GM23338 (cell line): Measurements from ENCODE around the gene KCNK10. TPM values are rescaled to one million over a fixed set of nuclear protein-coding genes. Genes with fewer than 3 reads are reported as not detected.

Source experiments
- ATAC-seq: fragments of 200-7000 bp; cut with Tn5 transposase; 3 replicates; pipeline ENCODE4 v1.9.1; 2020
- DNase-seq: peaks from one replicate; pipeline ENCODE4 v3.0.0-alpha.2; 2015; ENCODE audit warnings: low spot score
- H2AFZ ChIP-seq: fragments of 200-600 bp; sonication (generic); 2 replicates; pipeline ENCODE4 v1.8.0; 2016; ENCODE audit warnings: antibody characterized with exemption, mild to moderate bottlenecking, moderate library complexity
- H3F3A ChIP-seq: fragments of 200-600 bp; sonication (generic); replicated peaks from 2 replicates; pipeline ENCODE4 v1.8.0; 2017; ENCODE audit warnings: antibody characterized with exemption, mixed run types, low read depth
- H3K27ac ChIP-seq: fragments of 200-600 bp; sonication (generic); 2 replicates; pipeline ENCODE4 v1.6.1; 2016; ENCODE audit warnings: low read depth
- H3K27me3 ChIP-seq: fragments of 200-600 bp; sonication (generic); 2 replicates; pipeline ENCODE4 v1.8.0; 2016; ENCODE audit warnings: mild to moderate bottlenecking, mixed run types, moderate library complexity; ENCODE audit not compliant: insufficient read depth
- H3K36me3 ChIP-seq: fragments of 200-600 bp; sonication (generic); 2 replicates; pipeline ENCODE4 v1.8.0; 2016; ENCODE audit warnings: mild to moderate bottlenecking; ENCODE audit not compliant: insufficient read depth
- H3K4me1 ChIP-seq: fragments of 200-600 bp; sonication (generic); 2 replicates; pipeline ENCODE4 v1.8.0; 2016; ENCODE audit warnings: mild to moderate bottlenecking, moderate library complexity; ENCODE audit not compliant: insufficient read depth
- H3K4me2 ChIP-seq: fragments of 200-600 bp; sonication (generic); 2 replicates; pipeline ENCODE4 v1.7.1; 2017; ENCODE audit warnings: mixed run types
- H3K4me3 ChIP-seq: fragments of 200-600 bp; sonication (generic); 2 replicates; pipeline ENCODE4 v1.6.1; 2016; ENCODE audit warnings: mixed run types
- H3K79me2 ChIP-seq: fragments of 200-600 bp; sonication (generic); replicated peaks from 2 replicates; pipeline ENCODE4 v1.8.0; 2017; ENCODE audit warnings: mild to moderate bottlenecking; ENCODE audit not compliant: insufficient read depth
- H3K9me2 ChIP-seq: fragments of 200-600 bp; sonication (generic); 2 replicates; pipeline ENCODE4 v1.8.0; 2017; ENCODE audit not compliant: insufficient read depth
- H4K20me1 ChIP-seq: fragments of 200-600 bp; sonication (generic); replicated peaks from 2 replicates; pipeline ENCODE4 v1.8.0; 2017; ENCODE audit warnings: mild to moderate bottlenecking; ENCODE audit not compliant: insufficient read depth
- H3K27ac Mint-ChIP-seq: 2 replicates; pipeline ENCODE4 v1.8.0; 2020; ENCODE audit warnings: inconsistent platforms, mild to moderate bottlenecking, moderate library complexity, mixed read lengths
- H3K27me3 Mint-ChIP-seq: 3 replicates; pipeline ENCODE4 v1.8.0; 2022; ENCODE audit warnings: low read depth, mild to moderate bottlenecking, moderate library complexity, mixed read lengths, inconsistent platforms; ENCODE audit not compliant: insufficient read depth, poor library complexity
- H3K36me3 Mint-ChIP-seq: 3 replicates; pipeline ENCODE4 v1.8.0; 2021; ENCODE audit warnings: low read depth, mild to moderate bottlenecking, inconsistent platforms, moderate library complexity, mixed read lengths
- H3K4me1 Mint-ChIP-seq: 3 replicates; pipeline ENCODE4 v1.8.0; 2020; ENCODE audit warnings: mild to moderate bottlenecking, inconsistent platforms, mixed read lengths
- H3K4me3 Mint-ChIP-seq: 3 replicates; pipeline ENCODE4 v1.8.0; 2021; ENCODE audit warnings: moderate library complexity, mild to moderate bottlenecking, inconsistent platforms, mixed read lengths
- H3K9me3 Mint-ChIP-seq: 3 replicates; pipeline ENCODE4 v1.8.0; 2020; ENCODE audit warnings: moderate library complexity, mild to moderate bottlenecking, inconsistent platforms, mixed read lengths
- CREB1 ChIP-seq: fragments of 250-450 bp; sonication (Bioruptor Pico); IDR thresholded peaks from 2 replicates; pipeline ENCODE4 v1.5.0; 2020; ENCODE audit warnings: low read depth, mild to moderate bottlenecking, moderate library complexity
- EZH2 ChIP-seq: fragments of 200-600 bp; sonication (generic); IDR thresholded peaks from one replicate; pipeline ENCODE4 v1.8.0; 2017; ENCODE audit warnings: antibody characterized with exemption, mild to moderate bottlenecking, low read depth; ENCODE audit not compliant: unreplicated experiment
- EZH2phosphoT487 ChIP-seq: fragments of 200-600 bp; sonication (generic); IDR thresholded peaks from one replicate; pipeline ENCODE4 v1.8.1; 2018; ENCODE audit warnings: antibody characterized with exemption; ENCODE audit not compliant: unreplicated experiment
- JUNB ChIP-seq: IDR thresholded peaks from one replicate; pipeline ENCODE4 v1.6.1; 2016; ENCODE audit warnings: antibody characterized with exemption; ENCODE audit not compliant: unreplicated experiment
- NANOG ChIP-seq: IDR thresholded peaks from 2 replicates; pipeline ENCODE4 v1.6.1; 2016; ENCODE audit warnings: antibody characterized with exemption, borderline replicate concordance
- POLR2AphosphoS5 ChIP-seq: IDR thresholded peaks from 2 replicates; pipeline ENCODE4 v1.6.1; 2016; ENCODE audit warnings: antibody characterized with exemption, low read depth
- STAT1 ChIP-seq: IDR thresholded peaks from one replicate; pipeline ENCODE4 v1.6.1; 2016; ENCODE audit warnings: antibody characterized with exemption; ENCODE audit not compliant: unreplicated experiment
- ZNF114 ChIP-seq: fragments of 250-450 bp; sonication (Bioruptor Pico); IDR thresholded peaks from 2 replicates; pipeline ENCODE4 v1.5.0; 2020; ENCODE audit warnings: mild to moderate bottlenecking, moderate library complexity
- ZNF331 ChIP-seq: fragments of 250-450 bp; sonication (Bioruptor Pico); IDR thresholded peaks from 2 replicates; pipeline ENCODE4 v1.5.0; 2020; ENCODE audit warnings: low read depth, mild to moderate bottlenecking, moderate library complexity
- ZNF462 ChIP-seq: fragments of 250-450 bp; sonication (Bioruptor Pico); IDR thresholded peaks from 2 replicates; pipeline ENCODE4 v1.5.0; 2020; ENCODE audit warnings: mild to moderate bottlenecking, moderate library complexity
- polyA plus RNA-seq: library from polyadenylated mRNA; unstranded; fragments of >200 nt; fragmentation: Nextera tagmentation; extraction: Ambion mirVana; gene quantifications from 2 replicates; pipeline ENCODE4 v1.2.1, GENCODE V29; 2016
- total RNA-seq: library from RNA; depleted of rRNA; stranded (reverse); fragments of >200 nt; shearing (Covaris generic); gene quantifications from 2 replicates; pipeline ENCODE4 v1.2.3, GENCODE V29; 2014
- TF ChIP-seq, protein P1 (sequence below): IDR thresholded peaks from 2 replicates; pipeline ENCODE4 v1.6.1; 2016; ENCODE audit warnings: antibody characterized with exemption
- TF ChIP-seq, protein P2 (sequence below), 2 experiments: fragments of 200-600 bp in 1 of 2; sonication (generic) in 1 of 2; conservative IDR thresholded peaks; 2 replicates each; pipeline versions ENCODE4 v1.5.1 to v1.6.1; 2016 to 2017; ENCODE audit warnings: antibody characterized with exemption in 2 of 2, low read depth in 2 of 2, mild to moderate bottlenecking in 2 of 2, moderate library complexity in 1 of 2
- TF ChIP-seq, protein P3 (sequence below): IDR thresholded peaks from one replicate; pipeline ENCODE4 v1.6.1; 2018; ENCODE audit warnings: antibody characterized with exemption; ENCODE audit not compliant: unreplicated experiment

KCNK10 gene
- total and polyA plus RNA-seq, 2 experiments from 2014 or later: 0.29 to 1.0 TPM

GRCh38 chr14:88227693-88228092 is 95.4 kb downstream of the KCNK10 start:
- Mint-ChIP-seq H3K36me3 (peaks cover 6% of the 10 kb centered on the region; the same call in 1 of the 3 replicates), H3K4me1 (no peaks in the 10 kb centered on the region), H3K9me3 (peaks cover 11% of the 10 kb centered on the region; the same call in 2 of the 3 replicates), H3K27ac (no peak overlapping the region), H3K4me3 (no peak overlapping the region), H3K27me3 (no peaks in the 10 kb centered on the region)
- DNase-seq (no peak), ATAC-seq (no peak)
- H3K4me1 ChIP-seq: no peaks in the 10 kb centered on the region
- no peak overlapping the region for H3K27ac ChIP-seq
- no peaks in the 10 kb centered on the region for H3K79me2 ChIP-seq
- H3K4me3 ChIP-seq: no peak overlapping the region
- H4K20me1 ChIP-seq: no peaks in the 10 kb centered on the region
- H3K36me3 ChIP-seq: no peaks in the 10 kb centered on the region
- no peak overlapping the region for H2AFZ ChIP-seq
- H3K4me2 ChIP-seq: no peak overlapping the region
- no peaks in the 10 kb centered on the region for H3F3A ChIP-seq
- no peak for TF ChIP-seq EZH2phosphoT487
- TF ChIP-seq, protein P1, sequence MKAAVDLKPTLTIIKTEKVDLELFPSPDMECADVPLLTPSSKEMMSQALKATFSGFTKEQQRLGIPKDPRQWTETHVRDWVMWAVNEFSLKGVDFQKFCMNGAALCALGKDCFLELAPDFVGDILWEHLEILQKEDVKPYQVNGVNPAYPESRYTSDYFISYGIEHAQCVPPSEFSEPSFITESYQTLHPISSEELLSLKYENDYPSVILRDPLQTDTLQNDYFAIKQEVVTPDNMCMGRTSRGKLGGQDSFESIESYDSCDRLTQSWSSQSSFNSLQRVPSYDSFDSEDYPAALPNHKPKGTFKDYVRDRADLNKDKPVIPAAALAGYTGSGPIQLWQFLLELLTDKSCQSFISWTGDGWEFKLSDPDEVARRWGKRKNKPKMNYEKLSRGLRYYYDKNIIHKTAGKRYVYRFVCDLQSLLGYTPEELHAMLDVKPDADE: no peak
- TF ChIP-seq NANOG: no peak
- TF ChIP-seq ZNF331 (CRISPR knock-in tag): no peak
- TF ChIP-seq, protein P2, sequence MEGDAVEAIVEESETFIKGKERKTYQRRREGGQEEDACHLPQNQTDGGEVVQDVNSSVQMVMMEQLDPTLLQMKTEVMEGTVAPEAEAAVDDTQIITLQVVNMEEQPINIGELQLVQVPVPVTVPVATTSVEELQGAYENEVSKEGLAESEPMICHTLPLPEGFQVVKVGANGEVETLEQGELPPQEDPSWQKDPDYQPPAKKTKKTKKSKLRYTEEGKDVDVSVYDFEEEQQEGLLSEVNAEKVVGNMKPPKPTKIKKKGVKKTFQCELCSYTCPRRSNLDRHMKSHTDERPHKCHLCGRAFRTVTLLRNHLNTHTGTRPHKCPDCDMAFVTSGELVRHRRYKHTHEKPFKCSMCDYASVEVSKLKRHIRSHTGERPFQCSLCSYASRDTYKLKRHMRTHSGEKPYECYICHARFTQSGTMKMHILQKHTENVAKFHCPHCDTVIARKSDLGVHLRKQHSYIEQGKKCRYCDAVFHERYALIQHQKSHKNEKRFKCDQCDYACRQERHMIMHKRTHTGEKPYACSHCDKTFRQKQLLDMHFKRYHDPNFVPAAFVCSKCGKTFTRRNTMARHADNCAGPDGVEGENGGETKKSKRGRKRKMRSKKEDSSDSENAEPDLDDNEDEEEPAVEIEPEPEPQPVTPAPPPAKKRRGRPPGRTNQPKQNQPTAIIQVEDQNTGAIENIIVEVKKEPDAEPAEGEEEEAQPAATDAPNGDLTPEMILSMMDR (conservative IDR thresholded peaks at IDR 0.05; ENCODE audit: low read depth in 2 of 2): no peak
- TF ChIP-seq, protein P3, sequence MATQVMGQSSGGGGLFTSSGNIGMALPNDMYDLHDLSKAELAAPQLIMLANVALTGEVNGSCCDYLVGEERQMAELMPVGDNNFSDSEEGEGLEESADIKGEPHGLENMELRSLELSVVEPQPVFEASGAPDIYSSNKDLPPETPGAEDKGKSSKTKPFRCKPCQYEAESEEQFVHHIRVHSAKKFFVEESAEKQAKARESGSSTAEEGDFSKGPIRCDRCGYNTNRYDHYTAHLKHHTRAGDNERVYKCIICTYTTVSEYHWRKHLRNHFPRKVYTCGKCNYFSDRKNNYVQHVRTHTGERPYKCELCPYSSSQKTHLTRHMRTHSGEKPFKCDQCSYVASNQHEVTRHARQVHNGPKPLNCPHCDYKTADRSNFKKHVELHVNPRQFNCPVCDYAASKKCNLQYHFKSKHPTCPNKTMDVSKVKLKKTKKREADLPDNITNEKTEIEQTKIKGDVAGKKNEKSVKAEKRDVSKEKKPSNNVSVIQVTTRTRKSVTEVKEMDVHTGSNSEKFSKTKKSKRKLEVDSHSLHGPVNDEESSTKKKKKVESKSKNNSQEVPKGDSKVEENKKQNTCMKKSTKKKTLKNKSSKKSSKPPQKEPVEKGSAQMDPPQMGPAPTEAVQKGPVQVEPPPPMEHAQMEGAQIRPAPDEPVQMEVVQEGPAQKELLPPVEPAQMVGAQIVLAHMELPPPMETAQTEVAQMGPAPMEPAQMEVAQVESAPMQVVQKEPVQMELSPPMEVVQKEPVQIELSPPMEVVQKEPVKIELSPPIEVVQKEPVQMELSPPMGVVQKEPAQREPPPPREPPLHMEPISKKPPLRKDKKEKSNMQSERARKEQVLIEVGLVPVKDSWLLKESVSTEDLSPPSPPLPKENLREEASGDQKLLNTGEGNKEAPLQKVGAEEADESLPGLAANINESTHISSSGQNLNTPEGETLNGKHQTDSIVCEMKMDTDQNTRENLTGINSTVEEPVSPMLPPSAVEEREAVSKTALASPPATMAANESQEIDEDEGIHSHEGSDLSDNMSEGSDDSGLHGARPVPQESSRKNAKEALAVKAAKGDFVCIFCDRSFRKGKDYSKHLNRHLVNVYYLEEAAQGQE: no peak
- TF ChIP-seq STAT1: no peak
- no peak for TF ChIP-seq EZH2
- no peak for TF ChIP-seq ZNF462
- TF ChIP-seq POLR2AphosphoS5: no peak
- no peak for TF ChIP-seq ZNF114 (CRISPR knock-in tag)
- no peak for TF ChIP-seq JUNB
- no peak for TF ChIP-seq CREB1
- peaks cover 2% of the 10 kb centered on the region; the same call in 1 of the 2 replicates for H3K9me2 ChIP-seq
- H3K27me3 ChIP-seq: no peaks in the 10 kb centered on the region
